Motor neuron (in vitro differentiated cells): Measurements from ENCODE around the gene KCNQ4. TPM values are rescaled to one million over a fixed set of nuclear protein-coding genes. Genes with fewer than 3 reads are reported as not detected.

ENCODE experiments used
- ATAC-seq, 8 experiments: fragments of 200-7000 bp; cut with Tn5 transposase; replicated peaks in 6 of 8; 2 replicates each; pipeline ENCODE4 v1.8.0; 2021; ENCODE audit warnings: mild to moderate bottlenecking in 8 of 8, moderate library complexity in 8 of 8
- H3K27ac ChIP-seq, 2 donors: fragments of 250-450 bp; sonication (Bioruptor Pico); 2 replicates each; pipeline ENCODE4 v1.9.0; 2021; ENCODE audit warnings: antibody characterized with exemption in 2 of 2, mild to moderate bottlenecking in 2 of 2, moderate library complexity in 1 of 2
- H3K4me1 ChIP-seq, 2 donors: fragments of 250-450 bp; sonication (Bioruptor Pico); replicated peaks in 1 of 2; 2 replicates each; pipeline ENCODE4 v1.6.1; 2021; ENCODE audit warnings: antibody characterized with exemption in 2 of 2, mild to moderate bottlenecking in 2 of 2, moderate library complexity in 1 of 2
- H3K4me3 ChIP-seq, 5 donors: fragments of 250-450 bp; sonication (Bioruptor Pico); 2 replicates each; pipeline ENCODE4 v1.9.0; 2021; ENCODE audit warnings: antibody characterized with exemption in 5 of 5, mild to moderate bottlenecking in 5 of 5, moderate library complexity in 4 of 5
- WGBS, 10 experiments: fragments of 450-650 bp; shearing (Covaris generic); methylation state at CpG; one replicate each; pipeline ENCODE4 v1.0.0; 2022; 5-methylcytosine and 5-hydroxymethylcytosine counted together
- in situ Hi-C, 9 experiments: fragments of 400-800 bp; cut with MboI; loops; one replicate each; pipeline ENCODE4 v1.15.0; 2021; ENCODE audit warnings: low sequenced_read_pairs in 9 of 9, low pct_unique_long_range_greater_than_20kb in 2 of 9; ENCODE audit not compliant: unreplicated experiment in 9 of 9
- total RNA-seq, 8 experiments: library from RNA; unstranded; fragments of 300-600 nt; gene quantifications; 2 replicates each; pipeline versions ENCODE4 v1.2.3 to v1.2.4, GENCODE V29; 2022

The KCNQ4 gene
- 1 to 10 TPM in 2 of 8 experiments, under 1 TPM in 6; 0.22 to 4.6 (median 0.53) TPM for total RNA-seq

GRCh38 chr1:40783001-40783905 lies at the start of gene KCNQ4:
TSS of gene KCNQ4 (plus strand) at chr1:40783787. CDS start at chr1:40784094, 307 bp downstream.
- Histone ChIP-seq H3K4me3 (peak within 1 kb of the TSS; percentile 32 to 50 (median 36)), H3K4me1 (peaks cover 21 to 40% of the 10 kb centered on the region in 2 donors), H3K27ac (peak within 1 kb of the TSS in 1 of 2 donors; percentile 54)
- in situ Hi-C loops = no loop called here
- ATAC-seq = peak; percentile 54 to 76 (median 70)
- 7 to 44% (median 20%) methylated on average over 1 to 11 of the region's 73 CpGs; no CpG with 5 or more reads in 5 of the 10 experiments for WGBS, 10 experiments

- H3K27ac ChIP-seq = no peak overlapping the region
- WGBS, 10 experiments = 56 to 100% (median 91%) methylated on average over 1 to 8 of the region's 8 CpGs; no CpG with 5 or more reads in 1 of the 10 experiments
- in situ Hi-C loops = no loop called here
- peaks cover 0 to 4% of the 10 kb centered on the region in 2 donors for H3K4me1 ChIP-seq
- no peak overlapping the region for H3K4me3 ChIP-seq
- no peak for ATAC-seq
Measured at GRCh38 chr1:40734882-40735628, 48.5 kb upstream of the KCNQ4 start.

GRCh38 chr1:40736085-40736531 lies 47.5 kb upstream of the KCNQ4 start:
- in situ Hi-C loops = no loop called here
- no peak overlapping the region for H3K27ac ChIP-seq
- ATAC-seq = peak in 3 of 8 experiments; percentile 29 to 79 (median 32)
- peaks cover 0 to 4% of the 10 kb centered on the region in 2 donors for H3K4me1 ChIP-seq
- H3K4me3 ChIP-seq = no peak overlapping the region

- in situ Hi-C loops = no loop called here
- ATAC-seq = no peak
- peaks cover 0 to 4% of the 10 kb centered on the region in 2 donors for H3K4me1 ChIP-seq
- WGBS, 10 experiments = 20 to 100% (median 90%) methylated on average over 1 to 6 of the region's 6 CpGs; no CpG with 5 or more reads in 1 of the 10 experiments
- no peak overlapping the region for H3K4me3 ChIP-seq
- no peak overlapping the region for H3K27ac ChIP-seq
Measured at GRCh38 chr1:40738831-40739230, 44.8 kb upstream of the KCNQ4 start.

GRCh38 chr1:40739455-40740008 lies 44.1 kb upstream of the KCNQ4 start:
- H3K4me3 ChIP-seq = no peak overlapping the region
- no peak overlapping the region for H3K27ac ChIP-seq
- ATAC-seq = no peak
- in situ Hi-C loops = no loop called here
- H3K4me1 ChIP-seq = peaks cover 0 to 4% of the 10 kb centered on the region in 2 donors
- 50 to 100% (median 85%) methylated on average over 1 to 3 of the region's 3 CpGs for WGBS, 10 experiments

GRCh38 chr1:40740039-40740996 lies 43.3 kb upstream of the KCNQ4 start:
- 60 to 100% (median 85%) methylated on average over 2 to 6 of the region's 6 CpGs for WGBS, 10 experiments
- Histone ChIP-seq H3K27ac (no peak overlapping the region), H3K4me3 (no peak overlapping the region), H3K4me1 (peaks cover 0 to 4% of the 10 kb centered on the region in 2 donors)
- no peak for ATAC-seq
- in situ Hi-C loops = no loop called here

- no peak for ATAC-seq
- in situ Hi-C loops = no loop called here
- peaks cover 0 to 3% of the 10 kb centered on the region in 2 donors for H3K4me1 ChIP-seq
- no peak overlapping the region for H3K27ac ChIP-seq
- 89 to 97% (median 96%) methylated on average over 3 to 7 of the region's 7 CpGs; no CpG with 5 or more reads in 1 of the 10 experiments for WGBS, 10 experiments
- no peak overlapping the region for H3K4me3 ChIP-seq
Measured at GRCh38 chr1:40740997-40741736, 42.4 kb upstream of the KCNQ4 start.

GRCh38 chr1:40742363-40743061 lies 41.1 kb upstream of the KCNQ4 start:
- 50 to 100% (median 96%) methylated on average over 2 to 3 of the region's 3 CpGs; no CpG with 5 or more reads in 3 of the 10 experiments for WGBS, 10 experiments
- H3K27ac ChIP-seq = no peak overlapping the region
- H3K4me1 ChIP-seq = no peaks in the 10 kb centered on the region
- in situ Hi-C loops = no loop called here
- ATAC-seq = no peak
- H3K4me3 ChIP-seq = no peak overlapping the region

GRCh38 chr1:40743452-40743851 lies 40.1 kb upstream of the KCNQ4 start:
- in situ Hi-C loops = no loop called here
- no peak overlapping the region for H3K27ac ChIP-seq
- WGBS, 10 experiments = 85 to 100% (median 93%) methylated on average over 1 to 3 of the region's 3 CpGs; no CpG with 5 or more reads in 1 of the 10 experiments
- ATAC-seq = no peak
- no peak overlapping the region for H3K4me3 ChIP-seq
- H3K4me1 ChIP-seq = no peaks in the 10 kb centered on the region

GRCh38 chr1:40743860-40744259 lies 39.7 kb upstream of the KCNQ4 start:
- Histone ChIP-seq H3K27ac (no peak overlapping the region), H3K4me3 (no peak overlapping the region), H3K4me1 (no peaks in the 10 kb centered on the region)
- in situ Hi-C loops = no loop called here
- WGBS, 10 experiments = 97 to 100% (median 100%) methylated on average over 1 to 3 of the region's 3 CpGs; no CpG with 5 or more reads in 4 of the 10 experiments
- ATAC-seq = no peak

GRCh38 chr1:40745176-40745575 lies 38.4 kb upstream of the KCNQ4 start:
- H3K4me3 ChIP-seq = no peak overlapping the region

More at GRCh38 chr1:40745176-40745575, 38.4 kb upstream of the KCNQ4 start:
- Histone ChIP-seq H3K27ac (no peak overlapping the region), H3K4me1 (no peaks in the 10 kb centered on the region)
- WGBS, 10 experiments = 0 to 100% (median 86%) methylated on average over 1 of the region's 1 CpG; no CpG with 5 or more reads in 2 of the 10 experiments
- in situ Hi-C loops = no loop called here
- ATAC-seq = no peak
